Measurements from ENCODE around the gene PRND.
"Not testable (repeated sequence)": the region's sequence is repeated elsewhere in the genome, so short reads cannot be mapped to it uniquely, and the experiment has no call there.

The PRND gene

GRCh38 chr20:4708856-4709255 is 12.9 kb upstream of the PRND start:
- no peak for DNase-seq (ENCODE audit: low read depth in 2 of 2)

- no peak for DNase-seq (ENCODE audit: low read depth in 2 of 2)
Observed at GRCh38 chr20:4709261-4710105, 12.2 kb upstream of the PRND start.

- no peak for DNase-seq (ENCODE audit: low read depth in 2 of 2)
Observed at GRCh38 chr20:4710106-4710475, 11.6 kb upstream of the PRND start.

GRCh38 chr20:4711511-4711910 is 10.2 kb upstream of the PRND start:
- no peak for DNase-seq (ENCODE audit: low read depth in 2 of 2)

- DNase-seq (ENCODE audit: low read depth in 2 of 2): no peak
Observed at GRCh38 chr20:4713401-4713800, 8.3 kb upstream of the PRND start.

- no peak for DNase-seq (ENCODE audit: low read depth in 2 of 2)
Observed at GRCh38 chr20:4714818-4715217, 6.9 kb upstream of the PRND start.

- no peak for DNase-seq (ENCODE audit: low read depth in 2 of 2)
Observed at GRCh38 chr20:4717816-4718570, 3.7 kb upstream of the PRND start.

GRCh38 chr20:4719190-4719589 is 2.5 kb upstream of the PRND start:
- no peak for DNase-seq (ENCODE audit: low read depth in 2 of 2)

- DNase-seq (ENCODE audit: low read depth in 2 of 2): peak; percentile 39 to 54
Observed at GRCh38 chr20:4720041-4720976, 1.4 kb upstream of the PRND start.

- no peak for DNase-seq (ENCODE audit: low read depth in 2 of 2)
Observed at GRCh38 chr20:4720977-4721349, 746 bp upstream of the PRND start.

GRCh38 chr20:4722571-4722970 is 862 bp downstream of the PRND start:
- DNase-seq (ENCODE audit: low read depth in 2 of 2): no peak

- DNase-seq (ENCODE audit: low read depth in 2 of 2): no peak
Observed at GRCh38 chr20:4722993-4723392, 1.3 kb downstream of the PRND start.

- DNase-seq (ENCODE audit: low read depth in 2 of 2): not testable (repeated sequence)
Observed at GRCh38 chr20:4723553-4723952, 1.8 kb downstream of the PRND start.

- DNase-seq (ENCODE audit: low read depth in 2 of 2): no peak
Observed at GRCh38 chr20:4724459-4725262, 3.0 kb downstream of the PRND start.

GRCh38 chr20:4725263-4725550 is 3.5 kb downstream of the PRND start:
- no peak for DNase-seq (ENCODE audit: low read depth in 2 of 2)

GRCh38 chr20:4726710-4727397 is 5.1 kb downstream of the PRND start:
- DNase-seq (ENCODE audit: low read depth in 2 of 2): no peak

- DNase-seq (ENCODE audit: low read depth in 2 of 2): no peak
Observed at GRCh38 chr20:4728120-4728760, 6.5 kb downstream of the PRND start.

GRCh38 chr20:4729265-4729664 is 7.6 kb downstream of the PRND start:
- no peak for DNase-seq (ENCODE audit: low read depth in 2 of 2)

GRCh38 chr20:4730780-4731179 is 9.1 kb downstream of the PRND start:
- DNase-seq (ENCODE audit: low read depth in 2 of 2): no peak

GRCh38 chr20:4736875-4737274 is 15.2 kb downstream of the PRND start:
- no peak for DNase-seq (ENCODE audit: low read depth in 2 of 2)

Data from stimulated activated CD4-positive, alpha-beta T cell treated with anti-CD3 and anti-CD28 coated beads, Interleukin-1b, Interleukin-23, amount 100 ng/mL, for 1 hour (primary cell).